Right lobe of liver (tissue), 4 donors: ENCODE results near the gene SNX19.

Experiments
- POLR2A ChIP-seq: fragments of 450-650 bp; IDR thresholded peaks from one replicate; pipeline ENCODE4 v1.6.1; 2017; ENCODE audit warnings: antibody characterized with exemption, mild to moderate bottlenecking
- TF ChIP-seq, protein P1 (sequence below), 4 donors: fragments of 200-600 bp in 3 of 4; fragments of 450-650 bp in 1 of 4; IDR thresholded peaks; one replicate each; pipeline versions ENCODE4 v1.5.1 to v1.8.0; 2016 to 2022; ENCODE audit warnings: antibody characterized with exemption in 4 of 4, mild to moderate bottlenecking in 2 of 4
- donor health status: DM: no; HTN: no; CAD: no.
- donor health status: DM: no; HTN: no; CAD: no.
- donor health status: DM: no; HTN: yes; CAD: no.

DNA sequence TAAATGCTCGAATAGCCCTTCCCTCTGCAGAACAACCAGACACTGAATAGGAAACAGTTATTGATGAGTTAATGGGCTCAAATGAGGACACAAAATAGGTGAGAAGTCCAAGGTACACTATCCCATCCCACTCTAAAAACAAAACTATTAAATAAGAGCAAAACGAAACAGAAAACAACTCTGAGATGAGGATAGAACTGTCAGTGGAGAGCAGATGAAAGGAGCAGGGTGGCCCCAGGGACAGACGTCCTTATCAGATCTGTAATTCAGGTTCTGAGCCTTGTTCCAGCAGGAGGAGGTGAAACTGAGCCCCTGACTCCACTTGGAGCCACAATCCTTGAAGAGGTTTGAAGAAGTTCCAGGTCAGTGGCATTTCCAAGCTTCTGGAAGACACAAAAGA lies 8.5 kb upstream of the SNX19 start:
- TF ChIP-seq, protein P1, sequence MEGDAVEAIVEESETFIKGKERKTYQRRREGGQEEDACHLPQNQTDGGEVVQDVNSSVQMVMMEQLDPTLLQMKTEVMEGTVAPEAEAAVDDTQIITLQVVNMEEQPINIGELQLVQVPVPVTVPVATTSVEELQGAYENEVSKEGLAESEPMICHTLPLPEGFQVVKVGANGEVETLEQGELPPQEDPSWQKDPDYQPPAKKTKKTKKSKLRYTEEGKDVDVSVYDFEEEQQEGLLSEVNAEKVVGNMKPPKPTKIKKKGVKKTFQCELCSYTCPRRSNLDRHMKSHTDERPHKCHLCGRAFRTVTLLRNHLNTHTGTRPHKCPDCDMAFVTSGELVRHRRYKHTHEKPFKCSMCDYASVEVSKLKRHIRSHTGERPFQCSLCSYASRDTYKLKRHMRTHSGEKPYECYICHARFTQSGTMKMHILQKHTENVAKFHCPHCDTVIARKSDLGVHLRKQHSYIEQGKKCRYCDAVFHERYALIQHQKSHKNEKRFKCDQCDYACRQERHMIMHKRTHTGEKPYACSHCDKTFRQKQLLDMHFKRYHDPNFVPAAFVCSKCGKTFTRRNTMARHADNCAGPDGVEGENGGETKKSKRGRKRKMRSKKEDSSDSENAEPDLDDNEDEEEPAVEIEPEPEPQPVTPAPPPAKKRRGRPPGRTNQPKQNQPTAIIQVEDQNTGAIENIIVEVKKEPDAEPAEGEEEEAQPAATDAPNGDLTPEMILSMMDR (IDR thresholded peaks at IDR 0.05): no peak
- TF ChIP-seq POLR2A: no peak
